ENCODE results near the gene KIAA1755. TPM values are rescaled to one million over a fixed set of nuclear protein-coding genes. Genes with fewer than 3 reads are reported as not detected.

Gene KIAA1755
- polyA plus RNA-seq, 1 donor from 2014 or later, result not detected

DNA sequence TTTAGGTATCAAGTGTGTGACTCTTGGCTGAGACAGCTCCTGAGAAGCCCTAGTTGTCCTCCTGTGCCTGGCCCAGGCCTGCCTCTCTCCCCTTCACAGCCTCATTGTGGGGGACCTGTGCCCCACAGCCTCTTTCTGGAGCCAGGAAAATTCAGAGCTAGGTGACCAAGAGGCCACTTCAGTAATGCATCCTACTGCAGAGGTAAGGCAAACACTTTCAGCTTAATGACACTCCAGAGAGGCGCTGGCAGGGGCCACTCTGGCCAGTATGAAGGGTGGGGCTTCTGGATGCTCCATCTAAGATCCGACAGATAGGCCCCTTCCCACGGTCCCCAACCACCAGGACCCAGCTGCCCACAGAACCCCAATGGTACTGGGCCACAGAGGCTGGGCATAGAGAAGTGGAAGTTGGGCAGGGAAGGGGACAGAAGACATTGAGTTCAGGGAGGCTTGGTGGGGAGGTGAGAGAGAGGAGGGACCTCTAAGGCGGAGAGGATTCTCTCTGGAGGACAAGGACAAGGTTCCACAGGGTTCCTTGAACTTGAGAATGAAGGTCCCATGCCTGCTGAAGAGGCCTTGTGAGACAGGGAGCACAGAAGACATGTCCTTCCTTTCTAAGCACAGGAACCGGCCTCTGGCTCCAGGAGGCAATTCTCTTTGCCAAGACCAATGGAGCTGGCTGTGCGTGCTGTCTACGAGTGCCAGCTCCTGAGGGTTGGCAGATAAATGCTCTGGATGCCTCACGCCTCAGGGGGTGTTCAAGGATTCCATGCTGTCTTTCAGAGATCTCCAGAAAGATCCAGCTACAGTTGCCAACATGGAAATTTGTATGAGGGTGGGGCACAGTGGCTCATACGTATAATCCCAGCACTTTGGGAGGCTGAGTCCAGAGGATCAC is 49.1 kb downstream of the KIAA1755 start:
- Histone ChIP-seq H3K79me2 (replicated peaks; ENCODE audit: insufficient read depth, low read length) (no peaks in the 10 kb centered on the region), H3K9me3 (ENCODE audit: low read length) (no peaks in the 10 kb centered on the region), H3K27ac (ENCODE audit: low read length) (no peak overlapping the region), H2AFZ (ENCODE audit: low read depth, low read length) (no peak overlapping the region), H3K4me2 (ENCODE audit: low read length) (no peak overlapping the region), H4K20me1 (ENCODE audit: insufficient read depth) (no peaks in the 10 kb centered on the region), H3K27me3 (ENCODE audit: insufficient read depth, low read depth, low read length) (no peaks in the 10 kb centered on the region), H3K36me3 (ENCODE audit: insufficient read depth, low read length) (no peaks in the 10 kb centered on the region), H3F3A (ENCODE audit: insufficient read depth, low read length, poor library complexity, severe bottlenecking) (no peaks in the 10 kb centered on the region), H3K9ac (ENCODE audit: low read length) (peak overlapping the region; percentile 9), H3K4me3 (ENCODE audit: low read length) (no peak overlapping the region), H3K9me2 (ENCODE audit: insufficient read depth, low read length) (no peaks in the 10 kb centered on the region)
- no peak for TF ChIP-seq MXI1 (conservative IDR thresholded peaks at IDR 0.05; ENCODE audit: poor library complexity, severe bottlenecking)
- no peak for TF ChIP-seq EZH2 (IDR thresholded peaks at IDR 0.05; ENCODE audit: borderline replicate concordance, insufficient read depth, low read length, poor library complexity, severe bottlenecking)

DNA sequence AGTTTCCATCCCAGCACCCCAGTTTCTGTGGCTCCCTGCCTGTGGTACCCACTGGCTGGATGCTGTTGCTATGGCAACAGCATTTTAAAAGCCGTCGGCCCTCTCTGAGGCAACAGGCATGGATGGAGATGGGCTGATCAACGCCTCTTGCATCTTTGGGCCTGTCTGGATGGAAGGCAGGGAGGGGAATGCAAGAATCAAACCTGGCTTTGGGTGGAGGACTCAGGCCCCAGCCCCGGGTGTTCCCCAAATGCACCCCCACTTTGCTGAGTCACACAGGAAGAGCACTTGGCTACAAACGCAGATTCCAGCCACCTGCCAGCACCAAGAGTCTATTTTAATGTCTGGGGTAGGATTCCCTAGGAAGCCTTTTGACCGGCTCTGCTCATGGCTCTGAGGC is 49.8 kb downstream of the KIAA1755 start:
- H3K36me3 ChIP-seq (ENCODE audit: insufficient read depth, low read length), result no peaks in the 10 kb centered on the region
- H3K79me2 ChIP-seq (replicated peaks; ENCODE audit: insufficient read depth, low read length), result no peaks in the 10 kb centered on the region
- no peak overlapping the region for H2AFZ ChIP-seq (ENCODE audit: low read depth, low read length)
- H3F3A ChIP-seq (ENCODE audit: insufficient read depth, low read length, poor library complexity, severe bottlenecking), result no peaks in the 10 kb centered on the region
- H3K27ac ChIP-seq (ENCODE audit: low read length), result no peak overlapping the region
- peak overlapping the region; percentile 12 for H3K4me2 ChIP-seq (ENCODE audit: low read length)
- peak overlapping the region; percentile 9 for H3K9ac ChIP-seq (ENCODE audit: low read length)
- no peaks in the 10 kb centered on the region for H3K9me3 ChIP-seq (ENCODE audit: low read length)
- peak overlapping the region; percentile 33 for H3K4me3 ChIP-seq (ENCODE audit: low read length)
- H3K27me3 ChIP-seq (ENCODE audit: insufficient read depth, low read depth, low read length), result no peaks in the 10 kb centered on the region
- H4K20me1 ChIP-seq (ENCODE audit: insufficient read depth), result no peaks in the 10 kb centered on the region
- no peaks in the 10 kb centered on the region for H3K9me2 ChIP-seq (ENCODE audit: insufficient read depth, low read length)
- TF ChIP-seq, protein P1, sequence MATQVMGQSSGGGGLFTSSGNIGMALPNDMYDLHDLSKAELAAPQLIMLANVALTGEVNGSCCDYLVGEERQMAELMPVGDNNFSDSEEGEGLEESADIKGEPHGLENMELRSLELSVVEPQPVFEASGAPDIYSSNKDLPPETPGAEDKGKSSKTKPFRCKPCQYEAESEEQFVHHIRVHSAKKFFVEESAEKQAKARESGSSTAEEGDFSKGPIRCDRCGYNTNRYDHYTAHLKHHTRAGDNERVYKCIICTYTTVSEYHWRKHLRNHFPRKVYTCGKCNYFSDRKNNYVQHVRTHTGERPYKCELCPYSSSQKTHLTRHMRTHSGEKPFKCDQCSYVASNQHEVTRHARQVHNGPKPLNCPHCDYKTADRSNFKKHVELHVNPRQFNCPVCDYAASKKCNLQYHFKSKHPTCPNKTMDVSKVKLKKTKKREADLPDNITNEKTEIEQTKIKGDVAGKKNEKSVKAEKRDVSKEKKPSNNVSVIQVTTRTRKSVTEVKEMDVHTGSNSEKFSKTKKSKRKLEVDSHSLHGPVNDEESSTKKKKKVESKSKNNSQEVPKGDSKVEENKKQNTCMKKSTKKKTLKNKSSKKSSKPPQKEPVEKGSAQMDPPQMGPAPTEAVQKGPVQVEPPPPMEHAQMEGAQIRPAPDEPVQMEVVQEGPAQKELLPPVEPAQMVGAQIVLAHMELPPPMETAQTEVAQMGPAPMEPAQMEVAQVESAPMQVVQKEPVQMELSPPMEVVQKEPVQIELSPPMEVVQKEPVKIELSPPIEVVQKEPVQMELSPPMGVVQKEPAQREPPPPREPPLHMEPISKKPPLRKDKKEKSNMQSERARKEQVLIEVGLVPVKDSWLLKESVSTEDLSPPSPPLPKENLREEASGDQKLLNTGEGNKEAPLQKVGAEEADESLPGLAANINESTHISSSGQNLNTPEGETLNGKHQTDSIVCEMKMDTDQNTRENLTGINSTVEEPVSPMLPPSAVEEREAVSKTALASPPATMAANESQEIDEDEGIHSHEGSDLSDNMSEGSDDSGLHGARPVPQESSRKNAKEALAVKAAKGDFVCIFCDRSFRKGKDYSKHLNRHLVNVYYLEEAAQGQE (IDR thresholded peaks at IDR 0.05; ENCODE audit: borderline replicate concordance), result peak; percentile 25
- TF ChIP-seq POLR2AphosphoS5 (IDR thresholded peaks at IDR 0.05), result no peak
- no peak for TF ChIP-seq SMC3 (conservative IDR thresholded peaks at IDR 0.05; ENCODE audit: poor library complexity)
- TF ChIP-seq TAF1 (IDR thresholded peaks at IDR 0.05; ENCODE audit: low read depth), result no peak
- TF ChIP-seq EP300 (conservative IDR thresholded peaks at IDR 0.05; ENCODE audit: poor library complexity, severe bottlenecking), result peak; percentile 27
- TF ChIP-seq MXI1 (conservative IDR thresholded peaks at IDR 0.05; ENCODE audit: poor library complexity, severe bottlenecking), result no peak

DNA sequence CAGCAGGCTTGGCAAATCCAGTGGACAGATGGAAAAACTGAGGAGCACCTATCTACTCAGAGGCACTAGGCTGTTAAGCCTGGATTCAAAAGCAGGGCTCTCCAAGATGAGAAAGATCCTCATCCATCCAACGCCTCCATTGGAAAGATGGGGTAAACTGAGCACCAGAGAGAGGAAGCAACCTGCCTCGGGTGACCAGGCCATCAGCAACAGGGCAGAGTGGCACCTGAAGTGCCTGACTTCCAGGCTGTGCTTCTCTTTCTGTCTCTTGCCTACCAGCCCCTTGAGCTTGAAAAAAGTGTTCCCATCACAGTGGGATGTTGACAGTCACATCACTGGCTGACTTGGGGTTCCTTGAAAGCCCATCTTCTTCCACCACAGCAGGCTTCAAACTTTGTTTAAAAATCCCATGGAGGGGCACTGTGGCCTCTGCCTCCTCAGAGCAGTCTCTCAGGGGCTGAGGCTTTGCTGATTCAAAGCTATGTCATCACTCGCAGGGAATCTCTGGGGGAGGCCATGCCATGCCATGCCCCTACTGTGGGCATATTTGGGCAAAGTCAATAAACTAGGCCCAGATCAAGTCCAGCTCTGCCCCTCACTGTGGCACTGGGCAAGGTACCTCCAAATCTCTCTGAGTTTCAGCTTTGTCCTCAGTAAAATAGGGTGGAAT is 50.7 kb downstream of the KIAA1755 start:
- no peak for TF ChIP-seq POLR2AphosphoS5 (IDR thresholded peaks at IDR 0.05)
- TF ChIP-seq RAD21 (conservative IDR thresholded peaks at IDR 0.05), result no peak
- TF ChIP-seq, protein P2, sequence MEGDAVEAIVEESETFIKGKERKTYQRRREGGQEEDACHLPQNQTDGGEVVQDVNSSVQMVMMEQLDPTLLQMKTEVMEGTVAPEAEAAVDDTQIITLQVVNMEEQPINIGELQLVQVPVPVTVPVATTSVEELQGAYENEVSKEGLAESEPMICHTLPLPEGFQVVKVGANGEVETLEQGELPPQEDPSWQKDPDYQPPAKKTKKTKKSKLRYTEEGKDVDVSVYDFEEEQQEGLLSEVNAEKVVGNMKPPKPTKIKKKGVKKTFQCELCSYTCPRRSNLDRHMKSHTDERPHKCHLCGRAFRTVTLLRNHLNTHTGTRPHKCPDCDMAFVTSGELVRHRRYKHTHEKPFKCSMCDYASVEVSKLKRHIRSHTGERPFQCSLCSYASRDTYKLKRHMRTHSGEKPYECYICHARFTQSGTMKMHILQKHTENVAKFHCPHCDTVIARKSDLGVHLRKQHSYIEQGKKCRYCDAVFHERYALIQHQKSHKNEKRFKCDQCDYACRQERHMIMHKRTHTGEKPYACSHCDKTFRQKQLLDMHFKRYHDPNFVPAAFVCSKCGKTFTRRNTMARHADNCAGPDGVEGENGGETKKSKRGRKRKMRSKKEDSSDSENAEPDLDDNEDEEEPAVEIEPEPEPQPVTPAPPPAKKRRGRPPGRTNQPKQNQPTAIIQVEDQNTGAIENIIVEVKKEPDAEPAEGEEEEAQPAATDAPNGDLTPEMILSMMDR (IDR thresholded peaks at IDR 0.05; ENCODE audit: poor library complexity, severe bottlenecking), result no peak
- TF ChIP-seq, protein P1 (IDR thresholded peaks at IDR 0.05; ENCODE audit: borderline replicate concordance), result no peak
- TF ChIP-seq SMC3 (conservative IDR thresholded peaks at IDR 0.05; ENCODE audit: poor library complexity), result no peak
- no peak for TF ChIP-seq TAF1 (IDR thresholded peaks at IDR 0.05; ENCODE audit: low read depth)
- no peak for TF ChIP-seq EZH2 (IDR thresholded peaks at IDR 0.05; ENCODE audit: borderline replicate concordance, insufficient read depth, low read length, poor library complexity, severe bottlenecking)
- TF ChIP-seq MXI1 (conservative IDR thresholded peaks at IDR 0.05; ENCODE audit: poor library complexity, severe bottlenecking), result no peak
- no peak for TF ChIP-seq EP300 (conservative IDR thresholded peaks at IDR 0.05; ENCODE audit: poor library complexity, severe bottlenecking)
- Histone ChIP-seq H3K4me2 (ENCODE audit: low read length) (no peak overlapping the region), H2AFZ (ENCODE audit: low read depth, low read length) (no peak overlapping the region), H3K36me3 (ENCODE audit: insufficient read depth, low read length) (no peaks in the 10 kb centered on the region), H3F3A (ENCODE audit: insufficient read depth, low read length, poor library complexity, severe bottlenecking) (no peaks in the 10 kb centered on the region), H3K9ac (ENCODE audit: low read length) (no peak overlapping the region), H3K27ac (ENCODE audit: low read length) (no peak overlapping the region), H3K79me2 (replicated peaks; ENCODE audit: insufficient read depth, low read length) (no peaks in the 10 kb centered on the region), H3K9me3 (ENCODE audit: low read length) (no peaks in the 10 kb centered on the region), H3K27me3 (ENCODE audit: insufficient read depth, low read depth, low read length) (no peaks in the 10 kb centered on the region), H4K20me1 (ENCODE audit: insufficient read depth) (no peaks in the 10 kb centered on the region), H3K4me3 (ENCODE audit: low read length) (no peak overlapping the region), H3K9me2 (ENCODE audit: insufficient read depth, low read length) (no peaks in the 10 kb centered on the region)

Data from neural cell (in vitro differentiated cells).